ENCODE measurements around the gene KYAT1.
A peak's percentile ranks its signal among the peaks of the same experiment; 100 is the strongest.

The KYAT1 gene

GRCh38 chr9:128881884-128882676 is at the start of gene KYAT1, which contains the start of gene LRRC8A:
KYAT1 (minus strand) TSS chr9:128881950; CDS start chr9:128845405, 36,545 bp downstream.
LRRC8A (plus strand) TSS chr9:128882133; CDS start chr9:128907165, 25,032 bp downstream.
- peak within 1 kb of the TSS; percentile 97 for H3K4me3 Mint-ChIP-seq
- no peaks in the 10 kb centered on the region for H3K27me3 Mint-ChIP-seq
- peak within 1 kb of the TSS; percentile 99 for H3K27ac Mint-ChIP-seq
- H3K9me3 Mint-ChIP-seq: no peaks in the 10 kb centered on the region
- H3K36me3 Mint-ChIP-seq: peaks cover 3% of the 10 kb centered on the region
- peaks cover 57% of the 10 kb centered on the region for H3K4me1 Mint-ChIP-seq

DNA sequence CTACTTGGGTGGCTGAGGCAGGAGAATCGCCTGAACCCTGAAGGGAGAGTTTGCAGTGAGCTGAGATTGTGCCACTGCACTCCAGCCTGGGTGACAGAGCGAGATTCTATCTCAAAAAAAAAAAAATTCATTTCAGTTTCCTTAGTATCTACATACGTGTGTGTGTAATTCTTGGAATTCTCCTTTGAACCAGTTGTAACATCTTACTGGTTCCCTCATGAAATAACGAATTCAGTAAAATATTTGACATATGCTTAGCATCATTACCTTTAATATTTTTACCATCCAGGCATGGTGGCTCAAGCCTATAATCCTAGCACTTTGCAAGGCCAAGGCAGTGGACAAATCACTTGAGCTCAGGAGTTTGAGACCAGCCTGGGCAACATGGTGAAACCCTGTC is 47.8 kb upstream of the KYAT1 start:
- Mint-ChIP-seq H3K36me3 (no peaks in the 10 kb centered on the region), H3K4me3 (no peak overlapping the region), H3K27me3 (no peaks in the 10 kb centered on the region), H3K27ac (no peak overlapping the region), H3K4me1 (peaks cover 15% of the 10 kb centered on the region), H3K9me3 (no peaks in the 10 kb centered on the region)

- Mint-ChIP-seq H3K36me3 (no peaks in the 10 kb centered on the region), H3K4me3 (no peak overlapping the region), H3K27me3 (no peaks in the 10 kb centered on the region), H3K9me3 (no peaks in the 10 kb centered on the region), H3K27ac (no peak overlapping the region), H3K4me1 (peaks cover 15% of the 10 kb centered on the region)
Observed at GRCh38 chr9:128928624-128929023, 46.9 kb upstream of the KYAT1 start.

DNA sequence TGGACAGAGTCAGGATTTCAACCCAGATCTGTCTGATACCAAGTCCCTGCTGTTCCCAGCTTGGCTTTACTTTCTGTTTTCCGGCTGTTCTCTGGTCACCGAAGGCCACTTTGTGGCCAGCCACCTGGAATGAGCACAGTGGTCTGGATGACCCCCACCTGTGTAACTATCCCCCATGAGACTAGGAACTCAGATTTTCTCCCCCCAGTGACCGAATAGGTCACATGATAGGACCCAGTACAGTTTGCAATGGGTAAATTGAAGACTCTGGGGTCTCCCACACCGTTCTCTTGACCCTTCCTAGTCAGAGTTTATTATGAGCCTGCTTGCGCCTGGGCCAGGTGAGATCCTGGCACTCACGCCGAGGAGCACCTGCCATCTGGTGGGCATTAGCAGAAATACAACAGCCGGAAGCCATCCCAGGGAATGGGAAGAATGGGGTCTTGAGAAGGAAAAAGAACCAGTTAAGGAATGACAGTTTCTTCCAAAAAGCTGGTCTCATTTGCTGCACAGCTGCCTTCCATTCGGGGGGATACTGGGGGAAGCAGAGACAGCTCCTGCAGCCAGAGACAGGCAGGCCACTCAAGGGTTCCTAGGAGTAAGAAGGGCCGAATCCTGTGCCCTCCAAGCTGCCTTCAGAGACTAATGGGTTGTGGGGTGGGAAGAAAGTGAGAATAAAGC is 46.1 kb upstream of the KYAT1 start:
- no peaks in the 10 kb centered on the region for H3K9me3 Mint-ChIP-seq
- H3K27me3 Mint-ChIP-seq: no peaks in the 10 kb centered on the region
- H3K4me3 Mint-ChIP-seq: no peak overlapping the region
- H3K4me1 Mint-ChIP-seq: peaks cover 15% of the 10 kb centered on the region
- H3K36me3 Mint-ChIP-seq: no peaks in the 10 kb centered on the region
- peak overlapping the region; percentile 33 for H3K27ac Mint-ChIP-seq

GRCh38 chr9:128923493-128923883 is 41.7 kb upstream of the KYAT1 start:
- H3K9me3 Mint-ChIP-seq: no peaks in the 10 kb centered on the region
- H3K36me3 Mint-ChIP-seq: no peaks in the 10 kb centered on the region
- H3K27me3 Mint-ChIP-seq: no peaks in the 10 kb centered on the region
- H3K4me3 Mint-ChIP-seq: no peak overlapping the region
- H3K4me1 Mint-ChIP-seq: peaks cover 26% of the 10 kb centered on the region
- H3K27ac Mint-ChIP-seq: no peak overlapping the region

DNA sequence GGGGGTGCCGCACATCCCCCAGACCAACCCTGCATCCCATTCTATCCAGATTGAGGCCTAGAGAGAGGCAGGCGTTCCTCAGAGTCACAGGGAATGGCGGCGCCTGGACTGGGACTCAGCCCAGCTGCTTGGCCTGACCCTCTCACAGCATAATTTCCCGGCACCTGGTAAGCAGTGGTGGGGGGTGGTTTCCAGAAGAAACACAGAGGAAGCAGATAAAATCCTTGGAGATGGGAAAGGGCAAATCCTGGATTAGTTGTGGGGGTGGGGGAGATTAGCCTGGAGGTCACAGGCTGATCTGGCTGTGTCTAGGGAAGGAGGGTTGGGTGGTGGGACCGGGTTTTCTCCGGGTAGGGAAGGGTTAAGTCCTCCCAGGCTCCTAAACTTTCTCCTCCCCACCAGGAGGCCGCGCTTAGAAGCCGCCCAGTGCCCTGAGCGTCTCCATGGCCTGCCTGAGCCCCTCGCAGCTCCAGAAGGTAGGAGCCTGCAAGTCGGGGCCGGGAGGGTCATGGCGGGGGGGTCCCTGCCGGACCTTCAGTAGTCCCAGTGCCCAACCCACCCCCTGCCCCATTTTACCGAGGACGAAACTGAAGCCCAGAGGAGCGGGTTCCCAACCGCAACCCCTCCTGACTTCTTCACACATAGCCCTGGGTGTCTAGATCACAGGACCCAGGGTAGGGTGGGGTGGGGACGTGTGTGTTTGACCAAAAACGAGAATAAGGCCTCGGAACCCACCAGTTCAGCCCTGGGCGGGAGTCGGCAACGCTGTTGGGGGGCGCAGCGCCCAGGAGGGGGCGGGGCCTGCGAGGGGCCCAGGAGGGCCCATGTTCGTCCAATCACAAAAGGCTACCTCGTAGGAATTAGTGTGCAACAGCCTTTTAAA is 40.4 kb upstream of the KYAT1 start:
- peak overlapping the region; percentile 33 for H3K4me3 Mint-ChIP-seq
- H3K27ac Mint-ChIP-seq: peak overlapping the region; percentile 68
- peaks cover 16% of the 10 kb centered on the region for H3K4me1 Mint-ChIP-seq
- H3K27me3 Mint-ChIP-seq: no peaks in the 10 kb centered on the region
- H3K36me3 Mint-ChIP-seq: peaks cover 2% of the 10 kb centered on the region
- no peaks in the 10 kb centered on the region for H3K9me3 Mint-ChIP-seq

DNA sequence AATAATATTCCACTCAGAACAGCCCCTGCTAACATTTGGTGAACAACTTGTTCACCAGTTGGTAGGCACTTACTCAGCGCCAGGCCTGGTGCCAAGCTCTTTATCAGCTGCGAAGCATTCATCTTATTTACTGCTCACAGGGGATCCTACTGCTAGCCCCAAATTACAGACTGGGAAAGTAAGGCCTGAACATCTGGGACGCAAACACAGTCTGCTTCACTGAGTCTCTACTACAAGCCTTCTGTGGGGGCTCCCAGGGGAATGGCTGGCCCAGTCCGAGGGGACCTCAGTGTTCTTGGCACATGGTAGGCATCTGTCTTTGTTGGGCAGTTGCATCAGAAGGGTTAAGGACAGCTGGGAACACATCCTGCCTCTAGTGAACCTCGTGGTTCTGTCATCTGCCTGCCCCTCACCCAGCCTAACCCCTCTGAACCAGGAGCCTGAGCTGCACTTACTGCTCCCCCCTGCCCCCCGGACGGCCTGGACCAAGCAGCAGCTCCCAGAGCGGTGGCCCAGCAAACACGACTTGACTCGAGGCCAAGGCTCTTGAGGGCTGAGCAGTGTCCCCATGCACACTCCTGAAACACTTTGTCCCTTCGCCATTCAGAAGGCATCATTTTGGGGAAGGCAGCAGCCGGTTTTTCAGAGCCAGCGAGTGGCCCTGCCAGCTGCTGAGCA is 38.8 kb upstream of the KYAT1 start, which contains the start of gene PHYHD1:
Gene PHYHD1 (plus strand): TSS at position 602 of the 678 bp plus-strand sequence. CDS start 1,342 bp downstream, outside the sequence.
- H3K36me3 Mint-ChIP-seq: peaks cover 7% of the 10 kb centered on the region
- no peaks in the 10 kb centered on the region for H3K27me3 Mint-ChIP-seq
- peaks cover 11% of the 10 kb centered on the region for H3K4me1 Mint-ChIP-seq
- peak within 1 kb of the TSS; percentile 7 for H3K4me3 Mint-ChIP-seq
- H3K27ac Mint-ChIP-seq: peak within 1 kb of the TSS; percentile 68
- H3K9me3 Mint-ChIP-seq: no peaks in the 10 kb centered on the region

- Mint-ChIP-seq H3K27ac (no peak overlapping the region), H3K9me3 (no peaks in the 10 kb centered on the region), H3K27me3 (no peaks in the 10 kb centered on the region)
Observed at GRCh38 chr9:128919402-128920089, 37.8 kb upstream of the KYAT1 start.

GRCh38 chr9:128918921-128919320 is 37.2 kb upstream of the KYAT1 start:
- no peak overlapping the region for H3K4me3 Mint-ChIP-seq
- H3K27ac Mint-ChIP-seq: peak overlapping the region; percentile 76
- H3K27me3 Mint-ChIP-seq: no peaks in the 10 kb centered on the region
- peaks cover 19% of the 10 kb centered on the region for H3K4me1 Mint-ChIP-seq
- peaks cover 7% of the 10 kb centered on the region for H3K36me3 Mint-ChIP-seq
- H3K9me3 Mint-ChIP-seq: no peaks in the 10 kb centered on the region

More at GRCh38 chr9:128919402-128920089, 37.8 kb upstream of the KYAT1 start:
- Mint-ChIP-seq H3K4me3 (no peak overlapping the region), H3K4me1 (peaks cover 14% of the 10 kb centered on the region), H3K36me3 (peaks cover 7% of the 10 kb centered on the region)

GRCh38 chr9:128917151-128917849 is 35.5 kb upstream of the KYAT1 start:
- H3K4me1 Mint-ChIP-seq: peaks cover 31% of the 10 kb centered on the region
- H3K9me3 Mint-ChIP-seq: no peaks in the 10 kb centered on the region
- no peak overlapping the region for H3K27ac Mint-ChIP-seq
- peaks cover 13% of the 10 kb centered on the region for H3K36me3 Mint-ChIP-seq
- no peaks in the 10 kb centered on the region for H3K27me3 Mint-ChIP-seq
- H3K4me3 Mint-ChIP-seq: no peak overlapping the region

- Mint-ChIP-seq H3K36me3 (peaks cover 13% of the 10 kb centered on the region), H3K27me3 (no peaks in the 10 kb centered on the region), H3K4me1 (peaks cover 34% of the 10 kb centered on the region)
Observed at GRCh38 chr9:128916745-128917144, 35.0 kb upstream of the KYAT1 start.

DNA sequence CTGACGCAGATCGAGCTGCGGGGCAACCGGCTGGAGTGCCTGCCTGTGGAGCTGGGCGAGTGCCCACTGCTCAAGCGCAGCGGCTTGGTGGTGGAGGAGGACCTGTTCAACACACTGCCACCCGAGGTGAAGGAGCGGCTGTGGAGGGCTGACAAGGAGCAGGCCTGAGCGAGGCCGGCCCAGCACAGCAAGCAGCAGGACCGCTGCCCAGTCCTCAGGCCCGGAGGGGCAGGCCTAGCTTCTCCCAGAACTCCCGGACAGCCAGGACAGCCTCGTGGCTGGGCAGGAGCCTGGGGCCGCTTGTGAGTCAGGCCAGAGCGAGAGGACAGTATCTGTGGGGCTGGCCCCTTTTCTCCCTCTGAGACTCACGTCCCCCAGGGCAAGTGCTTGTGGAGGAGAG is 34.5 kb upstream of the KYAT1 start:
- no peaks in the 10 kb centered on the region for H3K9me3 Mint-ChIP-seq
- H3K4me3 Mint-ChIP-seq: no peak overlapping the region
- H3K36me3 Mint-ChIP-seq: peaks cover 13% of the 10 kb centered on the region
- no peaks in the 10 kb centered on the region for H3K27me3 Mint-ChIP-seq
- no peak overlapping the region for H3K27ac Mint-ChIP-seq
- peaks cover 36% of the 10 kb centered on the region for H3K4me1 Mint-ChIP-seq

More at GRCh38 chr9:128916745-128917144, 35.0 kb upstream of the KYAT1 start:
- no peak overlapping the region for H3K27ac Mint-ChIP-seq
- no peak overlapping the region for H3K4me3 Mint-ChIP-seq
- no peaks in the 10 kb centered on the region for H3K9me3 Mint-ChIP-seq

GRCh38 chr9:128913995-128914772 is 32.4 kb upstream of the KYAT1 start:
- H3K4me3 Mint-ChIP-seq: no peak overlapping the region
- peaks cover 49% of the 10 kb centered on the region for H3K4me1 Mint-ChIP-seq
- H3K9me3 Mint-ChIP-seq: no peaks in the 10 kb centered on the region
- no peaks in the 10 kb centered on the region for H3K27me3 Mint-ChIP-seq
- no peak overlapping the region for H3K27ac Mint-ChIP-seq
- H3K36me3 Mint-ChIP-seq: peaks cover 14% of the 10 kb centered on the region

All from activated naive CD4-positive, alpha-beta T cell treated with anti-CD3 and anti-CD28 coated beads, Interleukin-2, amount 50 U/mL, for 24 hours (primary cell).